GM21390 (cell line): ENCODE measurements around the gene GABPB2.
"Not testable (repeated sequence)": the region's sequence is repeated elsewhere in the genome, so short reads cannot be mapped to it uniquely, and the experiment has no call there.

ENCODE experiments used
- ATAC-seq: cut with Tn5 transposase; IDR thresholded peaks from one replicate; pipeline ENCODE4 v1.9.1; 2021; ENCODE audit not compliant: unreplicated experiment

Gene GABPB2

DNA sequence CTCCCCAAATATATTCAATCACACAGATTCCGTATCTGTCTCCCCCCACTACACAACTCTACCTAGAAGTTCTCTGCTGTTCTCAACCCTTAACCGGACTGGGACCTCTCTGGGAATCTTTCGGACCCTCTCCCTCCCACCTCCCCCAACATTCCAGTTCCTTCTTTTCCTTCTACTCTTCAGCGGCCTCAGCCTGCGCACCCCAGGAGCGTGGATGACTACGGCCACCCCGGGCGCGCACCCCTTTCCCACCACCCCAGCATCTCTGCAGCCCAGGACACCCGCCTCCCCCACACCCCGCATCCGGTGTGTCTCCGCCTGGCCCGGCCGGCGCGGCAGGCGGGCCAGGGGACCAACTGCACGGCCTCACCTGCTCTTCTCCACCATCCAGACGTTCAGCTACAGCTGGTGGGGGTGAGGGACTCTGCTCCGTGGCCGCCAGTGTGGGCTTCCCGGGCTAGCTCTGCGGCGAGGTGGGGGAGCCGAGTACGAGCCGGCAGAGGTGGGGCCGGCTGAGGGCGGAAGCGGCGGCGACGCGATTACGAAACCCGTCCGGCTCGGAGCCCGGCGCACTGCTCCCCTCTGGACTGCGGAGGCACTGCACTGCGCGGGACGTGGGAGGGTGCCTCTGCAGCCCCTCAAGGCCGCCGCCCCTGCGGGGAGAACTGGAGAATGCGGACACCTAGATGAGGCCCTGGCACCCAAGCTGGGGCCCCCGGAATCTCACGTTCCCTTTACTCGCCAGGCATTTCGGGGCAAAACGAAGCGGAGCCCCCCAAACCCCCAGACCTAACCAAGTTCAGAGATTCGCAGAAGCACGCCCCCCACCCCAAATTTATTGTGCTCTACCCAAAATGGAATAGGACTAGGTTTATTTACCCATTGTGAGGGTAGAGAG, 11.2 kb upstream of the GABPB2 start, which contains the start of gene CDC42SE1:
Gene CDC42SE1 (minus strand): TSS at position 514 of the 898 bp plus-strand sequence. CDS start 3,892 bp downstream, outside the sequence.
- peak; percentile 86 for ATAC-seq

DNA sequence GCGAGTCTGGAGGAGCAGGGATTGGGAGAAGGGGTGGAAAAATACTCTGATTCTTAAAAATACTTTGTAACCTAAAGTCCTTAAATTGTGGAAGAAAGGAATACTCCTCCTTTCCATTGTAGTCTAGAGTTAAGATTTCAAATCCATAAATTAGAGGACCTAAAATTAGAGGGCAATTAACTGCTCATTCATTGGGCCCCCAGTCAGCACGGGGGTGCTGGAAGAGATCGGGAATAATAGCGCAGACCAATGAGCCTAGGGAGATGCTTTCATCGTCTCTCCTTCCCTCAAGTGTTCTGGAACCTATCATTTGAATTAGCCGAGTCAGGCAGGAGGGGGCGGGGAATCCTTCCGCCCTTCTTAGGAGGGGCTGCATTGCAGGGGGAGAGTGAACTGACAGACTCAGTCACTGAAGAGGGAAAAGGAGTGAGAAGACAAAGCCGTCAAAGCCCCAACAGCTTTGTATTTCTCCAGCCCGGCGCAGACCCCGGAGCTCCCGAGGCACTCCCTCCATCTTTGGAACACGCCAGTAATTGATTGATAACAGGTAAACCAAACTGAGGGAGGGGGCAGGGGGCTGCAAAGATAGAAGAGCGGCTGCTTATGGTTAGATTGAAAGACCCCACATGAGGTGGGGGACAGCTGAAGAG, 10.4 kb upstream of the GABPB2 start, which contains the start of gene MLLT11:
Gene MLLT11 (plus strand): TSS at position 391 of the 650 bp plus-strand sequence. CDS start 6,828 bp downstream, outside the sequence.
- no peak for ATAC-seq

DNA sequence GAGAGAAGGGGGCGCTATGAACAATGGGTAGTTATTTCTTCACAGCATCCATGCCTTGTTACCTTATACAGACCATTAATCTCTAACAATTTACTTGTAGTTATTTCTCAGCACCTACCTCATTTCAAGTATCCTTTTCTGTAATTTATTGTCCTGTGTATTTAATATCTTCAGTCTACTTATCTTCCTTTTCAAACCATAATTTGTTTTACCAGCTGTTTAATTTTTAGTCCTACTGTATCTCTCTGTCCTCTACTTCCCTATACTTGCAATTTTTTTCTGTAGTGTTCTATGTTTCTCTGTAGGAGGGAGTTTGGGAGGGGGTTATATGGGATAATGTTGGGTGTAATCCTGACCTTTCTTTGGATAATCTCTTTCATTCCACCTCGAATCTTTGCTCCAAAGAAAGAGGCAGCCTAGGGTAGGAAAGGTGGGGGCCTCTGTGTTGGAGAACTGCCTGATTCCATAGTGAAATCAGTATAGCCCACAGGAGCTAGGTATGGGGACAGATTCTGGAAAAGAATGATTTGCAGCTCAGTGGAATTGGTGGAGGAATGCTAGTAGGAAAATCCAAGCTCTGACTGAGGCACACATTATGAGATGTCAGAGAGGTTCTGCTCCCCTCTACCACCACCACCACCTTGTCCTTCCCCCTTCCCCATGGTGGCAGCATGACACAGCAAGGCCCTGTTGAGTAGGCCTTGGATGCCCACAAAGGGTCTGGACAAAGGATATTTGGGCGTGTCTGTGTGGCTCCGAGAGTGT, 9.7 kb upstream of the GABPB2 start:
- ATAC-seq, result no peak

DNA sequence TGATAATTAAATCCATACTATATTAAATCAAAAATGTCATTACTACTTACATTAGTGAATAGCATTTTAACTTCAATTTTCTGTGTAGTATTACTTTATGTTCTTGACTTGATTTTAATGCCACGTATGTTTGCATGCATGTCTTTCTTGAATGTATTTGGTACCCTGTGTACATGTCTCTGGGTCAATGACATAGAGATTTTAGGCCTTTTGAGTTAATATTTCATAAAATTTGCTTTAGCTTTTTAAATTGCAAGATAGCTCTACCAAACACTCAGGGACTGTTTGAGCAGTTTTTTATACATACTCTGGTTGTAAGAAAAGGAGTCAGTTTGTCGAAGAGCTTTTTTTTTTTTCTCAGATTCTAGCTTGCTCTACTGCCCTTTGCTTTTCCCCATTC, 8.9 kb upstream of the GABPB2 start:
- ATAC-seq, result no peak

- no peak for ATAC-seq
Measured at GRCh38 chr1:151062741-151063371, 7.7 kb upstream of the GABPB2 start.

DNA sequence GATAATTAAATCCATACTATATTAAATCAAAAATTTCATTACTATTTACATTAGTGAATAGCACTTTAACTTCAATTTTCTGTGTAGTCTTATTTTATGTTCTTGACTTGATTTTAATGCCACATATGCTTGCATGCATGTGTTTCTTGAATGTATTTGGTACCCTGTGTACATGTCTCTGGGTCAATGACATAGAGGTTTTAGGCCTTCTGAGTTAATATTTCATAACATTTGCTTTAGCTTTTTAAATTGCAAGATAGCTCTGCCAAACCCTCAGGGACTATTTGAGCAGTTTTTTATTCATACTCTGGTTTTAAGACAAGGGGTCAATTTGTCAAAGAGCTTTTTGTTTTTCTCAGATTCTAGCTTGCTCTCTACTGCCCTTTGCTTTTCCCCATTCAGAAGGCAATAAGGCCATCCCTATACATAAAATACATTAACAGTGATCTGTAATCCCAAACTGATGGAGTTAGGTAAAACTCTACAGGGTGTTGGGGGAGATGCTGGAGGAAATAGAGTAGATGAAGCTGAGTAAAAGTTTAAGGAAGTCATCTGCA, 5.4 kb upstream of the GABPB2 start:
- no peak for ATAC-seq

DNA sequence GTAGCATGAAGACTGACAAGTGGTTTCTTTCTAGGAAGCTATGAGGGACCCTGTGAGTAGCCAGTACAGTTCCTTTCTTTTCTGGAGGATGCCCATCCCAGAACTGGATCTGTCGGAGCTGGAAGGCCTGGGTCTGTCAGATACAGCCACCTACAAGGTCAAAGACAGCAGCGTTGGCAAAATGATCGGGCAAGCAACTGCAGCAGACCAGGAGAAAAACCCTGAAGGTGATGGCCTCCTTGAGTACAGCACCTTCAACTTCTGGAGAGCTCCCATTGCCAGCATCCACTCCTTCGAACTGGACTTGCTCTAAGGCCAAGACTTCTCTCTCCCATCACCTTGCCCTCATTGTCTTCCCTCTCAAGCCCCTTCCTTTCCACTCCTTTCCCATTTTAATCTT, 3.4 kb upstream of the GABPB2 start:
- no peak for ATAC-seq

GRCh38 chr1:151069103-151069486, 1.5 kb upstream of the GABPB2 start:
- no peak for ATAC-seq

DNA sequence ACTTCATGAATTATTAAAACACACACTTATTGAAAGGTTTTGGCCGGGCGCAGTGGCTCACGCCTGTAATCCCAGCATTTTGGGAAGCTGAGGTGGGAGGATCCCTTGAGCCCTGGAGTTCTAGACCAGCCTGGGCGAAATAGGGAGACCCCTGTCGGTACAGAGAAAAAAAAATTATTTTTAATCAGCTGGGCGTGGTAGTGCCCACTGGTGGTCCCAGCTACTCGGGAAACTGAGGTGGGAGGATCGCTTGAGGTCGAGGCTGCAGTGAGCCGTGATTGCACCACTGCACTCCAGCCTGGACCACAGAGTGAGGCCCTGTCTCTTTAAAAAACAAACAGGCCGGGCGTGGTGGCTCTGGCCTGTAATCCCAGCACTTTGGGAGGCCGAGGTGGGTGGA, 1.7 kb downstream of the GABPB2 start:
- no peak for ATAC-seq

GRCh38 chr1:151085953-151086559, 15.5 kb downstream of the GABPB2 start:
- no peak for ATAC-seq

DNA sequence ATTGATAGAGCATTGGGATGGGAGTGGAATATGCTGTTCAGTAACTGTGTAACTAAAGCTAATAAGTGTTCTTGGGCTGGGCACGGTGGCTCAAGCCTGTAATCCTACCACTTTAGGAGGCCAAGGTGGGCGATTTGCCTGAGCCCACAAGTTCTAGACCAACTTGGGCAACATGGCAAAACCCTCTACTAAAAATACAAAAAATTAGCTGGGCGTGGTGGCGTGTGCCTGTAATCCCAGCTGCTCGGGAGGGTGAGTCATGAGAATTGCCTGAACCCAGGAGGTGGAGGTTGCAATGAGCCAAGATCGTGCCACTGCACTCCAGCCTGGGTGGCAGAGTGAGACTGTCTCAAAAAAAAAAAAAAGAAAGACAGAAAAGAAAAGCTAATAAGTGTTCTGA, 26.9 kb downstream of the GABPB2 start:
- ATAC-seq, result not testable (repeated sequence)

- ATAC-seq, result no peak
Measured at GRCh38 chr1:151098126-151098525, 27.6 kb downstream of the GABPB2 start.

DNA sequence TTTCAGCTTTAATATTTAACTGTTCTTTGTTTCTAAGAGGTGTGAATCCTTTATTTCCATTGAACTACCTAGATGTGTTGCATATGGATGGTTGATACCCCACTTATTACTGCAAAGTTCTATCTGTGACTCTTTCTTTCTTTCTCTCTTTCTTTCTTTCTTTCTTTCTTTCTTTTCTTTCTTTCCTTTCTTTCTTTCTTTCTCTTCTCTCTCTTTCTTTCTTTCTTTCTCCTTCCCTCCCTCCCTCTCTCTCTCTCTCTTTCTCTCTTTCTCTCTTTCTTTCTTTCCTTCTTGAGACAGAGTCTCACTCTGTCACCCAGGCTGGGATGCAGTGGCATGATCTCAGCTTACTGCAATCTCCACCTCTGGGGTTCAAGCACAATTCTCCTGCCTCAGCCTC, 34.1 kb downstream of the GABPB2 start:
- no peak for ATAC-seq

DNA sequence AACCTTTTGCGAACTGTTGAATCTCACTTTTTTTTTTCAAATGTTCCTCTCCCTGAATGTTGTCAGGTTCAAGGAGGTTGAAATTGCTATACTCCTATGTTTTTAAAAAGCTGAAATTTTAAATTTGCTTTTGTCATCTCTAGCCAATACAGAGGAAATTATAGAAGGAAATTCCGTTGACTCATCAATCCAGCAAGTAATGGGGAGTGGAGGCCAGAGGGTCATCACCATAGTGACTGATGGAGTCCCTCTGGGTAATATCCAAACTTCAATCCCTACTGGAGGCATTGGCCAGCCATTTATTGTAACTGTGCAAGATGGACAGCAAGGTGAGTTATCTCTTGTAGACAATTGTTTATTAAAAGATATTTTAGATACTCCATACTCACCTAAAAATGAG, 36.3 kb downstream of the GABPB2 start:
- no peak for ATAC-seq

GRCh38 chr1:151108331-151108730, 37.8 kb downstream of the GABPB2 start:
- ATAC-seq, result no peak

DNA sequence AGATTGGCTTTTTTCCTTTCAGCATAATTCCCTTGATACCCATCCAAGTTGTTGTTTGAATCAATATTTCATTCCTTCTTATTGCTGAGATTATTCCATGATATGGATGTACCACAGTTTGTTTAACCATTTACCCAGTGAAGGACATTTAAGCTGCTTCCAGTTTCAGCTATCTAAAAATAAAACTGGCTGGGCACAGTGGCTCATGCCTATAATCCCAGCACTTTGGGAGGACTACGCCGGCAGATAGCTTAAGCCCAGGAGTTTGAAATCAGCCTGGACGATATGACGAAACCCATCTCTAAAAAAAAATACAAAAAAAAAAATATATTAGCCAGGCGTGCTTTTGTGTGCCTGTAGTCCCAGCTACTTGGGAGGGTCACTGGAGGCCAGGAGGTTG, 43.3 kb downstream of the GABPB2 start:
- ATAC-seq, result no peak

GRCh38 chr1:151124763-151125403, 54.3 kb downstream of the GABPB2 start:
- ATAC-seq, result no peak

DNA sequence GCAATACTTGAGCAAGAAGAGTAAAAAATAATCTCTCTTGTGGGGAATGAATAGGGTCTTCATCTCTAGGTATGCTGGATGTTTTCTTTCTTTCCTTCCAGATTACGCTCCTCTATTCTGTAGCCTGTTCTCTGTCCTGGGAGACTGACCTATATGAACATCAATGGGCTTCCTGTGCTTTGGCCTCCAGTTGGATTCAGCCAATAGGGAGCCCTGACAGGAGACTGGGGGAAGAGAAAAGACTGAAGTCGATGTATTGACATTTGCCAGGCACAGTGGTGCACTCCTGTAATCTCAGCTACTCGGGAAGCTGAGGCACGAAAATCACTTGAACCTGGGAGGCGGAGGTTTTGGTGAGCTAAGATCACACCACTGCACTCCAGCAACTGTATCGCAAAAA, 58.2 kb downstream of the GABPB2 start:
- ATAC-seq, result no peak

DNA sequence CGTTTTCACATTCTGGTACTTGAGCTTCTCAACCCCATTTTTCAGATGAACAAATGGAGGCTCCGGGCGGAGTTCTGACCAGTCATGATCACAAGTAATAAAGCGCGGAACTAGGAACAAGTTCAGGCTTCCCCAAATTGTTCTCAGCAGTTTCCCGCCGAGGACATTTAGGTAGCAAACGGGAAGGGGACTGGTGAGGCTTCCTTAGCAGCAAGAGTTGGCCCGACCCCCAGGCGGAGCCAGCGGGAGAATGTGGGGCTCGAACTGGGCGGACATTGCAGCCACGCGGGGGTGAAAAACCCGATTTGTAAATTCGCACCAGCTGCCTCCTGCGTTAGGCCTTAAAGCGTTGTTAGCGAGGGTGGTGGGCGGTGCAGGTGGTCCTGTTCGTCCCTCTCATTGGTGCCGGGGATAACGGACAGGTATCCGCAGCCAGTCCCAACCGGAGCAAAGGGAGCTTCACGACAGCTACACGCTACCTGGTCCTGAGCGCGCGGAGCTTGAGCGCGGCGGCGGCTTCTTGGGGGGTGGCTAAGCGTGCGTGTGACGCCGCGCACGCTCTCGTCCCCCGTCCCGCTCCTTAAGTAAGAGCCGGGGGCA, 60.5 kb downstream of the GABPB2 start:
- no peak for ATAC-seq
